Esophagus (tissue), 2 donors: ENCODE results near the gene GRAMD2B. TPM values are rescaled to one million over a fixed set of nuclear protein-coding genes. Genes with fewer than 3 reads are reported as not detected.

Source experiments
- H3K27ac ChIP-seq, 2 donors: one replicate each; pipeline ENCODE4 v1.5.1; 2013; ENCODE audit warnings: low read depth in 2 of 2, mild to moderate bottlenecking in 2 of 2, inconsistent platforms in 1 of 2, low read length in 1 of 2, moderate library complexity in 1 of 2
- H3K27me3 ChIP-seq, 2 donors: one replicate each; pipeline ENCODE4 v1.6.1; 2013; ENCODE audit warnings: low read length in 2 of 2, control low read depth in 1 of 2, mild to moderate bottlenecking in 1 of 2; ENCODE audit not compliant: insufficient read depth in 2 of 2, control insufficient read depth in 1 of 2
- H3K36me3 ChIP-seq, 2 donors: one replicate each; pipeline ENCODE4 v1.6.1; 2013; ENCODE audit warnings: low read length in 1 of 2; ENCODE audit not compliant: control insufficient read depth in 2 of 2, insufficient read depth in 2 of 2
- H3K4me1 ChIP-seq, 2 donors: one replicate each; pipeline ENCODE4 v1.6.1; 2013; ENCODE audit warnings: low read length in 1 of 2; ENCODE audit not compliant: control insufficient read depth in 2 of 2, insufficient read depth in 2 of 2
- H3K4me3 ChIP-seq, 2 donors: one replicate each; pipeline ENCODE4 v1.5.1; 2013; ENCODE audit warnings: low read length in 2 of 2, mild to moderate bottlenecking in 2 of 2, low read depth in 1 of 2, moderate library complexity in 1 of 2
- H3K9me3 ChIP-seq, 2 donors: one replicate each; pipeline ENCODE4 v1.6.1; 2013; ENCODE audit warnings: mild to moderate bottlenecking in 2 of 2, low read depth in 1 of 2, low read length in 1 of 2, moderate library complexity in 1 of 2; ENCODE audit not compliant: control insufficient read depth in 2 of 2, insufficient read depth in 1 of 2
- WGBS, 2 donors: extraction: QIAGEN DNeasy Blood & Tissue Kit; methylation state at CpG; one replicate each; pipeline ENCODE4 v1.1.7; 2013; 5-methylcytosine and 5-hydroxymethylcytosine counted together
- polyA plus RNA-seq, 2 donors: library from polyadenylated mRNA; stranded (reverse); fragments of 200-250 nt; gene quantifications; one replicate each; pipeline ENCODE4 v1.2.3, GENCODE V29; 2013
- donor health status: healthy with polysubstance abuse.
- donor health status: Bipolar disorder and iron deficiency.

Gene GRAMD2B
- polyA plus RNA-seq, 2 donors: 6.0 to 10.9 TPM

DNA sequence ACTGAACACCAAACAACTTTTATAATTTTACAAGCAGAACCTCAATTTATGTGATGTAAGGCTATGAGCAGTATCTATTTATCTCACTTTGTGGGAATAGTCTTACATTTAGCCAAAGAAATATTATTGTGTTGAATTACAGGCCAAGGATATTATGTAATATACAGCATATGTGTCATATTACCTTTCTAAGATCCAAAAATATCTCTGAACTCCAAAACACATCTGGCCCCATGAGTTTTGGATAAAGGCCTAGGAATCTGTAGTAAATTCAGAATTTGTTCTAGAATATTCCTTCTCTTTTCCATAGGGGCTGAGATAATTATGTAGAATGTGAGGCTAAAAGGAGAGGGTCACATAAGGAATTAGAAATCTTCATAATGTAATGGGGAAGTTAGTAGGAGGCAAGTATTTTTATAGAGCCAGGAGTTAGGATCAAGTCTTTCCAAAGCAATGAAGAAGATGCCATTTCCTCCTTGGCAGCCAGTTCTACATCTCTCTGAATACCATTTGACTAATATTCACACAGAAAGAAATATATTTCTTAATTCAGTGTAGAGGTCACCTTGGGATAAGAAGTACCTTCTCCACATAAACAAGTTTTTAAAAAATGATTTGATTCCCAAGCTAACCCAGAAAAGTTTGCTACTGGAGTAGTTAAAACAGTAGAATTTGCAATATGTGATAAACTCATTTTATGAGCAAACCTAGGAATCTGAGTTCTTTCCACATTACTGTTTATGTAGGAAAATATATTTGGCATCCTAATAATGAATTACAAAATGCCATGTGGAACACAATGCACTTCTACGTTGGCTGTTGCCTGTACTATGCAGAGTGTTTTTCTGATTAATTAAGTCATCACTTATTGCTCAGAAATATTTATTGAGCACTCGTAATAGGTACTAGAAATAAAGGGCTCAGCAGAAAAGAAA lies 20.3 kb upstream of the GRAMD2B start:
- Histone ChIP-seq H3K27ac (no peak overlapping the region), H3K4me1 (no peaks in the 10 kb centered on the region), H3K4me3 (no peak overlapping the region), H3K36me3 (no peaks in the 10 kb centered on the region), H3K9me3 (peaks cover 0 to 2% of the 10 kb centered on the region in 2 donors), H3K27me3 (no peaks in the 10 kb centered on the region)
- WGBS, 2 donors: 52 to 74% methylated on average over 2 of the region's 2 CpGs

DNA sequence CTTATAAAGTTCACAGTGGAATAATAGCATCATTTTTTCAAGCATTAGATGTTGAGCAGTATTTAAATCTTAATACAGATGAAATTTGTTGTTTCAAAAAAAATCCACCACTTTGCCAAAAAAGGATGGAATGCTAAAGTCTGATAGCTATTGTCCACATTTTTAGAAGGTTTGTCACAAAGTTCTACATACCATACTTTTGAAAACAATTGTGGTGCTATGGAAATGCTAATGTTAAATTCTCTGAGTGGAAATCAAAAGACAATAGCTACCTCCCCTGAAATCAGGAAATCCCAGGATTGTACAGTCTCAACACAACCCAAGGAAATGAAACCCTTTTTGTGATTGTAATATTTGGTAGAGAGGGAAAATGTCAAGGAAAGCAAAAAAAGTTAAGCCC lies 19.3 kb upstream of the GRAMD2B start:
- Histone ChIP-seq H3K27me3 (no peaks in the 10 kb centered on the region), H3K4me3 (no peak overlapping the region), H3K4me1 (no peaks in the 10 kb centered on the region), H3K9me3 (peaks cover 0 to 2% of the 10 kb centered on the region in 2 donors), H3K36me3 (no peaks in the 10 kb centered on the region), H3K27ac (no peak overlapping the region)

DNA sequence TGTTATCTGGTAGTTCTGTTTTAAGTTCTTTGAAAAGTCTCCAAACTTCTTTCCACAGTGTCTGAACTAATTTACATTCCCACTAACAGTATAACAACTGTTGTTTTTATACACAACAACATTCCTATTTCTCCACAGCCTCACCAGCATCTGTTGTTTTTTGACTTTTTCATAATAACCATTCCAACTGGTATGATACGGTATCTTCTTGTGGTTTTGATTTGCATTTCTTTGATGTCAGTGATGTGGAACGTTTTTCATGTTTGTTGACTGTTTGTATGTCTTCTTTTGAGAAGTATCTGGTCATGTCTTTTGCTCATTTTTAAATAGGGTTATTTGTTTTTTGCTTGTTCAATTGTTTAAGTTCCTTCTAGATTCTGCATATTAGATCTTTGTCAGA lies 12.6 kb upstream of the GRAMD2B start:
- Histone ChIP-seq H3K4me1 (no peaks in the 10 kb centered on the region), H3K36me3 (no peaks in the 10 kb centered on the region), H3K4me3 (no peak overlapping the region), H3K9me3 (no peaks in the 10 kb centered on the region), H3K27ac (no peak overlapping the region), H3K27me3 (no peaks in the 10 kb centered on the region)
- 62 to 75% methylated on average over 2 of the region's 2 CpGs for WGBS, 2 donors

DNA sequence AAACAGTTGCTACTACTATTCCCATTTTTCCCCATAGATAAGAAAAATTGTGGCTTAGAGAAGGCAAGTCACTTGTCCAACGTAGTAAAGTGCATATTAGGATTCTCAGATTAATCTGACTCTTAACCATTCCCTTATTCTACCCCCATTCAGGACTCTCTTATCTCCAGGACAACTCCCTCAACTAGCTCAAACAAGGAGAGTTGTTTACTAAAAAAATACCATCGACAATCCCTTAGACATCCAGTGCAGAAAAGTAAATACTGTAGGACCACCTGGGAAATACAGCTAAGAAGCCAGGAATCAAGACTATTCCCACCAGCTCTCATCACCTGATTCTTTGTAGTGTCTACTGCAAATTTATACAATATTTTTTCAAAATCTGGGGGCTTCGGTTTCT lies 9.4 kb upstream of the GRAMD2B start:
- no peak overlapping the region for H3K27ac ChIP-seq
- H3K4me1 ChIP-seq: no peaks in the 10 kb centered on the region
- no peaks in the 10 kb centered on the region for H3K9me3 ChIP-seq
- H3K4me3 ChIP-seq: no peak overlapping the region
- WGBS, 2 donors: 70 to 78% methylated on average over 3 of the region's 3 CpGs
- no peaks in the 10 kb centered on the region for H3K36me3 ChIP-seq
- no peaks in the 10 kb centered on the region for H3K27me3 ChIP-seq

DNA sequence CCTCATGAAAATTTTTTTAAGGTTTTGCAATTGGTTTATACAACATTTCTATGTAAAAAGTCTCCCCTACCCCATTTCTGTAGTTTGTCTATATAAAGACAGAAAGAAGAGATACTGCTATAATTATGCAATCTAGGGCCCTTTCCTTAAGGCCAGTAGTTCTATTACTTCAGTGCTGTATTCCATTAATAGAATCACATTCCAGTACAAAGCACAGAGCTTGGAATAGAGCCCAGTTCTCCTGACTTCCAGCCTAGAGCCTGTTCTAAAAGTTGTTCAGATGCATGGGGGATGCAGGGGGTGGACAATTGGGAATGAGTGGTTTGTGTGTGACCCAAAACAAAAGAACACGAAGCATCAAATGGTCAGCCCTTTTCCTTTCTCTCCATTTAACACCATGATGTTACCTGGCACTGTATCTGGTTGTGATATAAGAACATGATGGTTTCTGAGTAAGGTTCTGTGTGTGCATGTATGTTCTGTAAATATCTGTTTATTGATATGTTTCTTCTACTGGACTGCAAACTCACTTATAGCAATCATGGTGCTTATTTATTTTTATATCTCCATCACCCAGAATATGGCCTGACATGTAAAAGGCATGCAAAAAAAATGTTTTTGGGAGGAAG lies 8.2 kb upstream of the GRAMD2B start:
- no peak overlapping the region for H3K4me3 ChIP-seq
- H3K4me1 ChIP-seq: no peaks in the 10 kb centered on the region
- WGBS, 2 donors: 45 to 62% methylated on average over 1 of the region's 1 CpG
- H3K27me3 ChIP-seq: no peaks in the 10 kb centered on the region
- peak overlapping the region in 1 of 2 donors; percentile 28 for H3K27ac ChIP-seq
- H3K9me3 ChIP-seq: no peaks in the 10 kb centered on the region
- H3K36me3 ChIP-seq: no peaks in the 10 kb centered on the region

DNA sequence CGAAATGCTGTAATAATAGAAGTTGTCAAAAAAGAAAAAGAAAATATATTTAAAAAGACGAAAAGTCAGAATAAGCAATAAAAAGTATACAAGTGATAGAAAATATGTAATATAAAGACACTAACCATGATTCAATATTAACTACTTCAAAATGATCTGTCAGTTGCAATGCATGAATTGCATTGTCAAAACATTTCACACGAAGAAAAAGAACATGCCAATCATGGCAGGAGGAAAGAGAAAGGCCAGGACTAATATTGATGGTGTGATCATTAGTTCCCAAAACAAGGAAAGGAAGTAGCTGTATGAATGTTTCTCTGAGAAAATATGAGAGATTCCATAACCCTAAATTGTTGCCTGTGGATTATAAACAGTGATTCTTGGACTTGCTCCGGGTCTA lies 7.4 kb upstream of the GRAMD2B start:
- H3K9me3 ChIP-seq: no peaks in the 10 kb centered on the region
- H3K27me3 ChIP-seq: no peaks in the 10 kb centered on the region
- H3K36me3 ChIP-seq: no peaks in the 10 kb centered on the region
- H3K27ac ChIP-seq: no peak overlapping the region
- H3K4me1 ChIP-seq: no peaks in the 10 kb centered on the region
- no peak overlapping the region for H3K4me3 ChIP-seq
- 75 to 80% methylated on average over 4 of the region's 4 CpGs for WGBS, 2 donors

DNA sequence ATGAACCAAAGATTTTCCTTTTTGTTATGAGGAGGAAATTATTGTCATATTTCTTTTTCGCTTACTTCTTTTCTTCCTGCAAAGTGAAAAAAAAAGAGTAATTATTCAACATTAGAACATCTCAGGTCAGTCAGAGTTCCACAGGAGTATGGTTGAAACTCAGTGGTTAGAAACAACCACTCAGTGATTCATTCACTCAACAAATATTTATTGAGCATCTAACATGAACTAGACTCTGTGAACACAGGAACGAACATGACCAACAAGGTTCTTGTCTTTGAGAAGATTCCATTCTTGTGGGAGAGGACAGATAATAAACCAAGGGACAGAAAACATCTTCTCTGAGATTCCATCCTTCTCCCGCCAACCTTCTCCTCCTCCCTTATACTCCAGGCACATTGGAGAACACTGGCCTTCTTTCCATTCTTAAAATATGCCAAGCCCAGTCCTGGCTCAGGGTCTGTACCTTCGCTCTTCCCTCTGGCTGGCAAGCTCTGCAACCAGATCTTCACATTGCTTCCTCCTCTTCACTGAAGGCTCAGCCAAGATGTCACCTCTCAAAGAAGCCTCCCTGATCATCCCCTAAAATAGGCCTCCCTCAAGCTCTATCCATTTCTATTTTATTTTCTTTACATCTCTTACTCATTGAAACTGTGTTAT lies 6.8 kb upstream of the GRAMD2B start:
- Histone ChIP-seq H3K9me3 (no peaks in the 10 kb centered on the region), H3K36me3 (no peaks in the 10 kb centered on the region), H3K27me3 (no peaks in the 10 kb centered on the region), H3K27ac (no peak overlapping the region), H3K4me1 (no peaks in the 10 kb centered on the region), H3K4me3 (no peak overlapping the region)
- 89 to 94% methylated on average over 4 of the region's 4 CpGs for WGBS, 2 donors

DNA sequence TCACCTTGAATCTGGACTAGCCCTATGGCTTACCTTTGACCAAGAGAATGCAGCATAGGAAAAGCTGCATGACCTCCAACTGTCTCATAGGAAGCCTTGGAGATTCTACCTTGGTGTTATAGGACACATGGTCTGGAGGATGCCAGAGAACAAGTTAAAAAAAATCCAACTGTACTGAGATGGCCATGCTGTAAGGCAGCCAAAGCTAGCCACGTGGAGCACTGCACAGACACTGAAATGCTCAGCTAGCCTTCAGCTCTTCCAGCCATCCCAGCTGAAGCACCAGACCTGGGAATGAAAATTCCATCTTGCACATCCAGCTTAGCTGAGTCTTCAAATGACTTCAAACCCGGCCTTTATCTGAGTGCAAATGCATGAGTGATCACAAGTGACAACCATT lies 6.0 kb upstream of the GRAMD2B start:
- no peaks in the 10 kb centered on the region for H3K4me1 ChIP-seq
- 93 to 94% methylated on average over 2 of the region's 2 CpGs for WGBS, 2 donors
- no peak overlapping the region for H3K27ac ChIP-seq
- H3K9me3 ChIP-seq: no peaks in the 10 kb centered on the region
- H3K27me3 ChIP-seq: no peaks in the 10 kb centered on the region
- no peak overlapping the region for H3K4me3 ChIP-seq
- H3K36me3 ChIP-seq: no peaks in the 10 kb centered on the region

DNA sequence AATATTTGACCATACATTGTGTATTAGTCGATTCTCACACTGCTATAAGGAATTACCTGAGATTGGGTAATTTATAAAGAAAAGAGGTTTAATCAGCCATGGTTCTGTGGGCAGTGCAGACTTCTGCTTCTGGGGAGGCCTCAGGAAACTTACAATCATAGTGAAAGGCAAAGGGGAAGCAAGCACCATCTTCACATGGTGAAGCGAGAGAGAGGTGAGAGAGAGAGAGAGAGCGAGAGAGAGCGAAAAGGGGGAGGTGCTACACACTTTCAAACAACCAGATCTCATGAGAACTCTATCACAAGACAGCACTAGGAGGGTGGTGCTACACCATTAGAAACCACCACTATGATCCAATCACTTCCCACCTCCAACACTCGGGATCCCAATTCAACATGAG lies 4.1 kb upstream of the GRAMD2B start:
- 84 to 96% methylated on average over 5 of the region's 5 CpGs for WGBS, 2 donors
- no peaks in the 10 kb centered on the region for H3K9me3 ChIP-seq
- H3K27me3 ChIP-seq: no peaks in the 10 kb centered on the region
- no peaks in the 10 kb centered on the region for H3K4me1 ChIP-seq
- no peak overlapping the region for H3K4me3 ChIP-seq
- no peaks in the 10 kb centered on the region for H3K36me3 ChIP-seq
- H3K27ac ChIP-seq: no peak overlapping the region
